OCI-LY1 (cell line): ENCODE data around the gene DGCR6L.
"Not testable (repeated sequence)": the region's sequence is repeated elsewhere in the genome, so short reads cannot be mapped to it uniquely, and the experiment has no call there.

Source experiments
- H2AFZ ChIP-seq: fragments of 200-600 bp; sonication (generic), shearing (Covaris generic); 2 replicates; pipeline ENCODE4 v1.6.0; 2014; ENCODE audit warnings: antibody characterized with exemption, mild to moderate bottlenecking, low read length
- H3F3A ChIP-seq: fragments of 200-600 bp; sonication (generic), shearing (Covaris generic); 2 replicates; pipeline ENCODE4 v1.6.0; 2014; ENCODE audit warnings: mild to moderate bottlenecking, antibody characterized with exemption, low read length, moderate library complexity; ENCODE audit not compliant: insufficient read depth
- H3K27ac ChIP-seq: fragments of 200-600 bp; sonication (generic); 2 replicates; pipeline ENCODE4 v1.5.1; 2014; ENCODE audit warnings: low read length, mixed run types, mild to moderate bottlenecking, low read depth; ENCODE audit not compliant: poor library complexity, severe bottlenecking
- H3K27me3 ChIP-seq: fragments of 200-600 bp; sonication (generic); 2 replicates; pipeline ENCODE4 v1.6.0; 2014; ENCODE audit warnings: antibody characterized with exemption, mild to moderate bottlenecking, low read length, moderate library complexity; ENCODE audit not compliant: insufficient read depth
- H3K36me3 ChIP-seq: fragments of 200-600 bp; sonication (generic); 2 replicates; pipeline ENCODE4 v1.6.1; 2014; ENCODE audit warnings: mild to moderate bottlenecking, antibody characterized with exemption, low read length, moderate library complexity, mixed read lengths; ENCODE audit not compliant: insufficient read depth
- H3K4me1 ChIP-seq: fragments of 200-600 bp; sonication (generic); 2 replicates; pipeline ENCODE4 v1.5.1; 2014; ENCODE audit warnings: mild to moderate bottlenecking, low read length, moderate library complexity; ENCODE audit not compliant: insufficient read depth, severe bottlenecking
- H3K4me2 ChIP-seq: fragments of 200-600 bp; sonication (generic), shearing (Covaris generic); 2 replicates; pipeline ENCODE4 v1.6.1; 2014; ENCODE audit warnings: low read length
- H3K4me3 ChIP-seq: fragments of 200-600 bp; sonication (generic); 2 replicates; pipeline ENCODE4 v1.5.1; 2014; ENCODE audit warnings: low read length, low read depth, mild to moderate bottlenecking, mixed read lengths; ENCODE audit not compliant: poor library complexity, severe bottlenecking
- H3K79me2 ChIP-seq: fragments of 200-600 bp; shearing (Covaris generic); 2 replicates; pipeline ENCODE4 v1.6.1; 2016; ENCODE audit warnings: mixed run types, low read length, mixed read lengths; ENCODE audit not compliant: insufficient read depth
- H3K9ac ChIP-seq: fragments of 200-600 bp; sonication (generic), shearing (Covaris generic); 2 replicates; pipeline ENCODE4 v1.6.1; 2014; ENCODE audit warnings: mild to moderate bottlenecking, low read length, mixed read lengths
- H3K9me2 ChIP-seq: fragments of 200-600 bp; sonication (generic), shearing (Covaris generic); 2 replicates; pipeline ENCODE4 v1.6.1; 2014; ENCODE audit warnings: low read depth, mild to moderate bottlenecking, low read length, mixed read lengths
- H3K9me3 ChIP-seq: fragments of 200-600 bp; shearing (Covaris generic); 2 replicates; pipeline ENCODE4 v1.6.1; 2014; ENCODE audit warnings: low read length, mixed read lengths
- H4K20me1 ChIP-seq: fragments of 200-600 bp; sonication (generic), shearing (Covaris generic); 2 replicates; pipeline ENCODE4 v1.6.0; 2016; ENCODE audit warnings: mild to moderate bottlenecking, low read length; ENCODE audit not compliant: insufficient read depth
- EZH2 ChIP-seq: fragments of 200-600 bp; sonication (generic), shearing (Covaris generic); IDR thresholded peaks from 2 replicates; pipeline ENCODE4 v1.8.0; 2017; ENCODE audit warnings: borderline replicate concordance, mixed run types, mild to moderate bottlenecking, antibody characterized with exemption, low read length, moderate library complexity, mixed read lengths
- TF ChIP-seq, protein P1 (sequence below): fragments of 200-600 bp; sonication (generic), shearing (Covaris generic); IDR thresholded peaks from 2 replicates; pipeline ENCODE4 v1.5.1; 2017; ENCODE audit warnings: mild to moderate bottlenecking, antibody characterized with exemption, low read length, moderate library complexity, mixed read lengths

Gene DGCR6L

DNA sequence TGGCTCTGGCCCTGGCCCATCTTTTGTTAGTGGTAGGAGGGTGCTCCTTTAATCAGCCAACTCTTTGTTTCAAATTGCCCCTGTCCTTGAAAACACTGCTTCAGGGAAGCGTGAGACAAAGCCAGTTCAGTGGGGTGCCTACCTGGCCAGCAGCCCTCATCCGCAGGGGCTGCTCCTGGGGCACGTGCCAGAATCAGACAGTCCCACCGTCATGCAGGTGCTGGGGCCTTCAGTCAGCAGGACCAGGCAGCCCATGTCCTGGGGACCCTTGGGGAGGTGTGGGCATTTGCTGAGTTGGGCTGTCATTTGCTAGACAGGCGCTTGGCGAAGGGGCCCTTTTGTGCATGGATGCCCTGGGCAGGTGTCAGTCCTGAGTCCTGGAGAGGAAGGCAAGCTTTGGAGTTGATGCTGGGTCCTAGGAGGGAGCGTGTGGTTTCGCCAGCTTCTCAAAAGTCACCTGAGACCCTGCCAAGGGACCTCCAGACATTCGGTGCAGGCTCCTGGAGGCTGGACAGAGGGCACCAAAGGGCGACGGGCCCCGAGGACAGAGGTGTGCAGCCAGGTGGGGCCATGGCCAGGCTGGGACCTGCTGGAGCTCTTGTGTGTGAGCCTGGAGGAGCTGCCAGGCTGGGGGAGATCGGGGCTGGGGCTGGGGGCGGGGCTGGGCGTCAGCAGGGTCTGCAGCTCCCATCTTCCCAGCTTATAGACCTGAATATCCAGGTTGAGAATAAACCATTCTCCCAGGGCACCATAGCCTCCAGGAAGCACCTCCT, 36.8 kb downstream of the DGCR6L start:
- Histone ChIP-seq H3K27ac (no peak overlapping the region), H3K4me1 (no peaks in the 10 kb centered on the region), H3K36me3 (no peaks in the 10 kb centered on the region), H3F3A (no peaks in the 10 kb centered on the region), H4K20me1 (no peaks in the 10 kb centered on the region), H3K9me3 (no peaks in the 10 kb centered on the region), H3K4me2 (no peak overlapping the region), H3K9me2 (no peaks in the 10 kb centered on the region), H2AFZ (no peak overlapping the region), H3K9ac (no peak overlapping the region), H3K4me3 (no peak overlapping the region), H3K27me3 (no peaks in the 10 kb centered on the region), H3K79me2 (no peaks in the 10 kb centered on the region)
- TF ChIP-seq EZH2 = no peak
- TF ChIP-seq, protein P1, sequence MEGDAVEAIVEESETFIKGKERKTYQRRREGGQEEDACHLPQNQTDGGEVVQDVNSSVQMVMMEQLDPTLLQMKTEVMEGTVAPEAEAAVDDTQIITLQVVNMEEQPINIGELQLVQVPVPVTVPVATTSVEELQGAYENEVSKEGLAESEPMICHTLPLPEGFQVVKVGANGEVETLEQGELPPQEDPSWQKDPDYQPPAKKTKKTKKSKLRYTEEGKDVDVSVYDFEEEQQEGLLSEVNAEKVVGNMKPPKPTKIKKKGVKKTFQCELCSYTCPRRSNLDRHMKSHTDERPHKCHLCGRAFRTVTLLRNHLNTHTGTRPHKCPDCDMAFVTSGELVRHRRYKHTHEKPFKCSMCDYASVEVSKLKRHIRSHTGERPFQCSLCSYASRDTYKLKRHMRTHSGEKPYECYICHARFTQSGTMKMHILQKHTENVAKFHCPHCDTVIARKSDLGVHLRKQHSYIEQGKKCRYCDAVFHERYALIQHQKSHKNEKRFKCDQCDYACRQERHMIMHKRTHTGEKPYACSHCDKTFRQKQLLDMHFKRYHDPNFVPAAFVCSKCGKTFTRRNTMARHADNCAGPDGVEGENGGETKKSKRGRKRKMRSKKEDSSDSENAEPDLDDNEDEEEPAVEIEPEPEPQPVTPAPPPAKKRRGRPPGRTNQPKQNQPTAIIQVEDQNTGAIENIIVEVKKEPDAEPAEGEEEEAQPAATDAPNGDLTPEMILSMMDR = no peak

DNA sequence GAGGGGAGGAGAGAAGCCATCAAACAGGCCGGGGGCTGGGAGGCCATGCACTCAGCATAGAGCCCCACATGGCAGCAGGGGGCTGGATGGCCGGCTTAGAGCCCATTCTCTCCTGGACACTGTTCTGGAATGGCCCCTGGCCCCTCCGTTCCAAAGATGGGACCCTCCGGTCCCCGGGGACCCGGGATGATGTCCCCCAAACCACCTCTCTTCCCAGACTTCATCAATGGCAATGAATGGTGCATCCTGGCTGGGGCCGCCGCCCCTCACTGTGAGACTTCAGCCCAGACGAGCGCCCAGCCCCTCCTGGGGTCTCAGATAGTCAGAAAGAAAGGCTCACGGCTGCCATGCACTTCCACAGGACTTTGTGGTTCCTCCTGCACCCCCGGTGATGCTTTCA, 38.0 kb downstream of the DGCR6L start:
- Histone ChIP-seq H3K9me3 (no peaks in the 10 kb centered on the region), H3K27ac (no peak overlapping the region), H3K36me3 (no peaks in the 10 kb centered on the region), H3F3A (no peaks in the 10 kb centered on the region), H3K4me1 (no peaks in the 10 kb centered on the region), H3K4me3 (no peak overlapping the region), H3K9me2 (no peaks in the 10 kb centered on the region), H4K20me1 (no peaks in the 10 kb centered on the region), H2AFZ (no peak overlapping the region), H3K4me2 (no peak overlapping the region), H3K79me2 (no peaks in the 10 kb centered on the region), H3K27me3 (no peaks in the 10 kb centered on the region), H3K9ac (no peak overlapping the region)
- no peak for TF ChIP-seq EZH2
- TF ChIP-seq, protein P1 = no peak

DNA sequence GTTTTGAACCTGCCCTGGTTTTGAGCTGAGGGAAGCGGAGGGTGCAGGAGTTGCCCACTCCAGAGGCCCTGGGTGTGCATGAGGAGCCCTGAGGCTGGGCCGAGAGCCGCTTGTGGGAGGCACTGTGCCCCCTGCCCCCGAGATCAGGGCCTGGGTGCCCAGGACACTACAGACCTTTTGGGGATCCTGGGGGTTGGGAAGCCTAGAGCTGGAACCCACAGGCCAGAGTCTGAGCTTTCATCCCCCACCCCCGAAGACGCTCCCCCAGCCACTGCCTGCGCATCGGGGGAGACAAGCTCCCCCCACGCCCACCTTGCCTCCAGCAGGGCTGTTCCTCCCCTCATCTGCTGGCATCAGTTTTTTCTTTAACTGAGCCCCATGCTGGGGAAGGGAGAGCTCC, 38.4 kb downstream of the DGCR6L start:
- not testable (repeated sequence) for H3K9me2 ChIP-seq, H3K4me3 ChIP-seq, H3K27me3 ChIP-seq, H3K27ac ChIP-seq, H3K36me3 ChIP-seq, H2AFZ ChIP-seq, H3K4me2 ChIP-seq, H4K20me1 ChIP-seq, H3K79me2 ChIP-seq, H3K4me1 ChIP-seq, H3F3A ChIP-seq, H3K9me3 ChIP-seq, H3K9ac ChIP-seq

DNA sequence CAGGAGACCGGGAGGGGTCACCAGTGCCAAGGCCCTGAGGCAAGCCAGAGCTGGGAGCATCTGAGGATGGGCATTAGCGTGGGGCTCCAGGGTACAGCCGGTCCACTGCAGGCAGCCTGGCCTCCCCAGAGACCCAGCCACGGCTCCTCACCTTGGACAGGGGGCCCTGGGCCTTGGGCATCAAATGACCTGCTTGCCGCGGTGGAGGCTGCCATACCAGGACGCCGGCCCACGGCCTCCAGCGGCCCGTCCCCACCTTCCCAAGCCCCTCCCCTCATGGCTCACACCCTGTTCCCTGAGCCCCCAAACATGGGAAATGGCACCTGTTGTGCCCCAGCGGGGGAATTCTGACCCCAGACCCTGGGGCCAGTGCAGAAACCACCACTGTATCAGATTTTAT, 39.0 kb downstream of the DGCR6L start:
- Histone ChIP-seq H2AFZ (no peak overlapping the region), H3K4me3 (no peak overlapping the region), H3K9me2 (no peaks in the 10 kb centered on the region), H3K36me3 (no peaks in the 10 kb centered on the region), H3K27ac (no peak overlapping the region), H3K27me3 (no peaks in the 10 kb centered on the region), H3K4me2 (no peak overlapping the region), H3K9me3 (no peaks in the 10 kb centered on the region), H3K79me2 (no peaks in the 10 kb centered on the region), H3F3A (no peaks in the 10 kb centered on the region), H3K4me1 (no peaks in the 10 kb centered on the region), H4K20me1 (no peaks in the 10 kb centered on the region), H3K9ac (no peak overlapping the region)
- TF ChIP-seq, protein P1 = no peak
- no peak for TF ChIP-seq EZH2

DNA sequence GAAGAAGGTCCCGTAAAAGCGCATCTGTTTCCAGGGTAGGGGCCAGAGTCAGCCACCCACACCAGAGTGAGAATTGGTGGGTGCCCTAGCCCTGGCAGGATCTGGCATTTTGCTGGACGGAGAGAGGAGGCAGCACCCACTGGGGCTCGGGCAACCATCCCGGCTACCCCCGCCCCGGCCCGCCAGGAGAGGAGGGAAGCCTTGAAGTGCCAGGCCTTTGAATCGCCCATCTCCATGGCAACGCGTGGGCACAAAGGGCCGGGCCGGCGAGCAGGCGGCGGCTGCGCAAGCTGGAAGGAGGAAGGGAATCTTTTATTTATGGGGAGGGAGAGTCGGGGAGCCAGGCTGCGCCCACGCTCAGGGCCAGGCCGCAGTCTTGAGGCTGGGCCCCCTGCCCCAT, 39.7 kb downstream of the DGCR6L start:
- not testable (repeated sequence) for H3K79me2 ChIP-seq, H3K27me3 ChIP-seq, H3K9me3 ChIP-seq, H3K9me2 ChIP-seq, H4K20me1 ChIP-seq, H2AFZ ChIP-seq, H3K4me2 ChIP-seq, H3F3A ChIP-seq, H3K9ac ChIP-seq, H3K4me1 ChIP-seq, H3K36me3 ChIP-seq, H3K27ac ChIP-seq, H3K4me3 ChIP-seq
